Right lobe of liver (tissue), 4 donors: ENCODE measurements around the gene FUCA1.

Source experiments
- CTCF ChIP-seq, 4 donors: fragments of 200-600 bp in 3 of 4; fragments of 450-650 bp in 1 of 4; IDR thresholded peaks; one replicate each; pipeline versions ENCODE4 v1.5.1 to v1.8.0; 2016 to 2022; ENCODE audit warnings: antibody characterized with exemption in 4 of 4, mild to moderate bottlenecking in 2 of 4
- POLR2A ChIP-seq: fragments of 450-650 bp; IDR thresholded peaks from one replicate; pipeline ENCODE4 v1.6.1; 2017; ENCODE audit warnings: antibody characterized with exemption, mild to moderate bottlenecking
- donor health status: DM: no; HTN: no; CAD: no.
- donor health status: DM: no; HTN: no; CAD: no.
- donor health status: DM: no; HTN: yes; CAD: no.

GRCh38 chr1:23809751-23810171, 58.3 kb downstream of the FUCA1 start:
- TF ChIP-seq CTCF (IDR thresholded peaks at IDR 0.05) (peak; percentile 86 to 96 (median 90)), POLR2A (no peak)
